ENCODE results near the gene XRN2.
"Not testable (repeated sequence)": the region's sequence is repeated elsewhere in the genome, so short reads cannot be mapped to it uniquely, and the experiment has no call there.

The XRN2 gene

DNA sequence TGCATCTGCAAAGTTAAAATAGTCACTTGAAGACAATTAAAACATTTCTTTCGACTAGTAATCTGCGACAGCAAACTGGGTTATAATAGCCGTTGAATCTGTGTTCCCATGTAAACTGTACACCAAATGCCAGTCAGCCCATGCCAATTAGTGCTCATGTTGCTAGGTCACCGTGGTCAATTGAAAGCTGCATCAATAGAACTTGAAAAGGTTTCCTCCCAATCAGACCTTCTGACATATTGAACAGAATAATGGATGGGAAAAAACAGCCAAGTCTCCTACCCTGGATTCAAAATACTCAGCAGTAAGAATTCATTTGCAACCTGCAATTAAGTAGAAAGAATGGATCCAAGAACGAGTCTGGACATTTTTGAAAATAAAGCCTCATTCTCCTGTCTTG lies 83.0 kb downstream of the XRN2 start:
- FAIRE-seq: no peak
- DNase-seq (ENCODE audit: insufficient read length, low spot score): no peak

GRCh38 chr20:21387528-21387927 lies 84.4 kb downstream of the XRN2 start:
- FAIRE-seq: no peak
- no peak for DNase-seq (ENCODE audit: insufficient read length, low spot score)

DNA sequence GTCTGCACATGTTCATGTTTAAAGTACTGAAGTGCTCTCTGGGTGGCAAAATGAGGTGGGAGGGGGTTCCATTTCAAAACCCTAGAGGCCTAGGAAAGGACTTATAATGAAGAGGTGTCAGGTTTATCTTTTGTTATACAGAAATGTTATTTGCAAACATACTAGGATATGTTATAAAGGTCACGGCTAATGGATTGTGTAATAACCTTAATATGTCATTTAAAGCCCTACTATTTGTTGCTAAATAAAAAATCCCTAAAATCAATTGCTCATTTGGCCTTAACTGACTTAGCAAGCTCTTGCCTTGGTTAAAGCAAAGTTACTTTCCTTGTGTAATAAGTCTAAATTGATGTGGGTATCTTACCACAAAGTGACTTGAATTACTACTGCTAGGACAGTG lies 85.4 kb downstream of the XRN2 start:
- DNase-seq (ENCODE audit: insufficient read length, low spot score) (no peak), FAIRE-seq (peak; percentile 21)

GRCh38 chr20:21389368-21389767 lies 86.2 kb downstream of the XRN2 start:
- DNase-seq (ENCODE audit: insufficient read length, low spot score) (no peak), FAIRE-seq (no peak)

DNA sequence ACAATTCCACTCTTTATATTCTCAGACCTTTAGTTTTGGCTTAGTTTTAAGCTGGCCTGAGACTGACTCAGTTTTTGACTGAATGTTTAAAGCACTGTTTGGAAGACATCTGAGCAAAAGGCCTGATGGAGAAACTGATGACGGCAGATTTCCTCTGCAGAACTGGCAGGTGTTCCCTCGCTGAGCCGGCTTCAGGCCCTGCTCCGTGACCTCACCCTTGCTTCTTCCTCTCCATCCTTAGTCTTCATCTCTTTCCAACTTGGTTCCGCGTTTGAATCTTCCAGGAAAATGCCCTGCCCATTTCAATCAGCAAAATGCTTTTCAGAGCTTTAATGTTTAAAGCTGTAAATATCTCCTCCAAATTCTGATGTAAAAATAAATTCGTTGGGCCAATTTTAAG lies 87.6 kb downstream of the XRN2 start:
- FAIRE-seq (no peak), DNase-seq (ENCODE audit: insufficient read length, low spot score) (no peak)

- FAIRE-seq (no peak), DNase-seq (ENCODE audit: insufficient read length, low spot score) (no peak)
These were observed 88.2 kb downstream of the XRN2 start for GRCh38 chr20:21391185-21391971.

DNA sequence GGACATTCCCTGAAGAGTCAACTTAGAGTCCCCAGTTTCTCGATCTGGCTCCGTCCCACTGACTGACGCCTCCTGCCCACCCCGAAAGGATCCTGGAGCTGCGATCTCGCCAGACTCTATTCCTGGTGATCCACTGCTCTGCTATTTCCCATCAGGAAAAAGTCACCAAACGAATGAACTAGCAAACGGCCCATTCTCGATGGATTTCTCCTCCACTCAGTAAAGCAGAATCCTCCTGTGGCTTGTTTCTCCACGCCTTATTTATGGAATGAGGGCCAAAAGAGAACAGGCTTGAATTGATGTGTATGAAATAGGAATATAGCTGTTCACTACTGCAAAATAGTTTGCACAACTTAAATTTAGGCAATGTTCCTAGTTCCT lies 88.8 kb downstream of the XRN2 start:
- FAIRE-seq (no peak), DNase-seq (ENCODE audit: insufficient read length, low spot score) (no peak)

DNA sequence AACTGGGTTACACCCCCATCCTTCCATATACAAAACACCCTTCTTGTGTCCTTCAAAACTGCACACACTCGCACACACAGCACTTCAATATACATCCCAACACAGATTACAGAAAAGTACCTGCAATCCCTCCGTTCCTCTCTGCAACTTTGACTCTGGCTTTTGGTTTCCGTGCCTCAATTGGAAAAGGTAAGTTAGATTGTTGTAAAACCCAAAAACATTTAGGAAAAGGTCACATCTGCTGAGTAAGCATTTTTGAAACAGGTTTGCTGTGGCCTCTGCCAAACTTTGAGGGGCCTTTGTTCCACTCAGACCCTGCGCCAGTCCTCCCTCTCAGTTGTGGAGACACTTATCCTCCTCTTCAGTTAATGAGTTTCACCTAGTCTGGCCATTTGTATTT lies 90.0 kb downstream of the XRN2 start:
- DNase-seq (ENCODE audit: insufficient read length, low spot score) (no peak), FAIRE-seq (no peak)

- FAIRE-seq (no peak), DNase-seq (ENCODE audit: insufficient read length, low spot score) (no peak)
These were observed 90.8 kb downstream of the XRN2 start for GRCh38 chr20:21393816-21394519.

GRCh38 chr20:21394551-21394950 lies 91.4 kb downstream of the XRN2 start:
- FAIRE-seq: no peak

GRCh38 chr20:21395051-21395665 lies 92.0 kb downstream of the XRN2 start:
- DNase-seq (ENCODE audit: insufficient read length, low spot score): no peak
- no peak for FAIRE-seq

More at GRCh38 chr20:21394551-21394950, 91.4 kb downstream of the XRN2 start:
- DNase-seq (ENCODE audit: insufficient read length, low spot score): no peak

GRCh38 chr20:21395666-21396598 lies 92.8 kb downstream of the XRN2 start:
- no peak for DNase-seq (ENCODE audit: insufficient read length, low spot score)
- FAIRE-seq: no peak

DNA sequence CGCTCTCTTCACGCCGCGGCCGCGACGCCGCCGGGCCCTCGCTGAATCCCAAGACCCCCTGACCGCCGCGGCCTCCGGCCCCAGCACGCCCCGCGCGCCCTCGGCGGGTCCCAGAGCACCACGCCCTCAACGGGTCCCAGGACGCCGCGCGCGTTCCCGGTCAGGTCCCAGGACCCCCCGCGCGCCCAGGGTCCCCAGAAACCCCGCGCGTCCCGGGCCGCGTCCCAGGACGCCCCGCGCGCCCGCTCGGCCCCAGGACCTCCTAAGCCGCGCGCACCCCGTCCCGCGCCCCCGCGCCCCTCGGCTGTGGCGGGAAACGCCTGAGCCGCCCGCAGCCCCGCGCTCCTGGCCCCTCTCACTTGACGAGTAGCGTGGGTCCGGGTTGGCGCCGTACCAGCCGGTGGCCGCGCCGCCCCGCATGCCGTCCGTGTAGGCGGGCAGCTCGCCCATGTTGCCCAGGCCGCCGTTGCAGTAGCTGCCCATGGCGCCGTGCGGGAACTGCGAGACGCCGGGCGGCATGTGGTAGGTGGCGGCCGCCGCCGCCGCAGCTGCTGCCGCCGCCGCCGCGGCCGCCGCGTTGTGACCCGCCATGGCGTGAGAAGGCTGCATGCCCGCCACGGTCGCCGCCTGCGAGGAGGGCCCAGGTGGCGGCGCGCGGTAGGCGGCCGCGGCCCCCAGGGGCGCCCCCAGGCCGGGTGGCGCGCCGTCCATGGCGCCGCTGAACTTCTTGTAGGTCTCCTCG lies 93.6 kb downstream of the XRN2 start:
- FAIRE-seq: no peak
- no peak for DNase-seq (ENCODE audit: insufficient read length, low spot score)

DNA sequence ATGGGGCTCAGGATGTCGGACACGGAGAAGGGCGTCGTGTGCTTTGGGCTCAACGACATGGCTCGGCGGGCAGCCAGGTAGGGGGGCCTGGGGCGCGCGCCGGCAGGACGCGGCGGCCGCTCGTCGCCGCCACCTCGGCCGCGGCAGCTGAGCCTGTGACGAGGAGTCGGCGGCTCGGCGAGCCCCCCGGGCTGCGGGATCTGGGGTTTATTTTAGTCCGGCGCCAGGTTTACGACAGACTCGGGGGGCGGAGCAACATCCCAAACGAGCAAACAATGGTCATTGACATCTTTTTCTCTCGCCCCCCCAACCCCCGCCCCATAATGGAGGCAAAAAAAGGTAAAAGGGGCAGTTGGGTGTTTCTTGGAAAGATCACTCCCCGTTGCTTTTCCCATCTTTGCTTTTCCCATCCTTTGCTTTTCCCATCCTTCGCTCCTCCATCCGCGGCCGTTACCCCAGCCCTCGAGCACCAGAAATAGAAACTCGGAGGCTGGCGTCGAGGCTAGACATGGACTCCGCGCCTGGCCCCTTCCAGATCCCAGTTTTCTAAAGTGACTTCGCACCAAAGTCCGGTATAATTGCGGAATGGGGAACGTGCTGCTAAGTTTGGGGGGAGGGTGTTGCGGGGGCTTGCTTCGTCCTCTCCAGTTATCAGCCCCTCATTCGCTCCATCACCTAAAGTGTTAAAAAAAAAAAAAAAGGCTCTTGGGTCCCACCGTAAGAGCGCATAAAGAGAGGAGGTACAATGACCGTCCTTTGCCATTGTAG lies 94.4 kb downstream of the XRN2 start, which contains the start of gene NKX2-4:
TSS of gene NKX2-4 (minus strand) at position 186 of the 768 bp plus-strand sequence. CDS start at position 59, 127 bp downstream.
- FAIRE-seq (no peak), DNase-seq (ENCODE audit: insufficient read length, low spot score) (no peak)

GRCh38 chr20:21398109-21399004 lies 95.2 kb downstream of the XRN2 start:
- DNase-seq (ENCODE audit: insufficient read length, low spot score) (no peak), FAIRE-seq (peak; percentile 39)

DNA sequence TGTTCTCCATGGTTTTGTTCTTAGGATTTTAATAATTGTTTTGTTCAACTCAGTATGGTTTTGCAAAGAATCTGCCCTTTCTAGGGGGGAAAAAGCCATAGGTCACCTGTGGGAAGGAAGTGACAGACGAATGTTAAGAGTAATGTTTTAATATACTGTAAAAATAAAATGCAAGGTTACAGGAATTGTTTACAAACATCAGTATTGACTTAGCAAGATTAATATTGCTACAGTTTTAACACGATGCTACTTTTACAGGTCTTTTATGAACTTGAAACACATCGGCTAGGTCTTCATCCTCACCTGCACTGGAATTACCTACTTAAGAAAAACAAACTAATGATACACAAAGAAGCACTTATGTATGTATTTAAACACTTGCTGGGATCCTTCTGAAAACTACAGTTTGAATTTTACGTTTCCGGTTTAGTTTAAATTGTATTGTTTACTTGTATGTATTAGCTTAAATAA lies 95.9 kb downstream of the XRN2 start:
- FAIRE-seq: no peak
- no peak for DNase-seq (ENCODE audit: insufficient read length, low spot score)

GRCh38 chr20:21411725-21412124 lies 108.6 kb downstream of the XRN2 start:
- FAIRE-seq: no peak

GRCh38 chr20:21413996-21414395 lies 110.9 kb downstream of the XRN2 start:
- DNase-seq (ENCODE audit: insufficient read length, low spot score); FAIRE-seq: not testable (repeated sequence)

More at GRCh38 chr20:21411725-21412124, 108.6 kb downstream of the XRN2 start:
- DNase-seq (ENCODE audit: insufficient read length, low spot score): no peak

All from GM19239 (cell line).